Smooth muscle cell (in vitro differentiated cells): ENCODE results near the gene GABRB3. TPM values are rescaled to one million over a fixed set of nuclear protein-coding genes. Genes with fewer than 3 reads are reported as not detected.

Source experiments
- DNase-seq: peaks from one replicate; lab custom pipeline; 2025; ENCODE audit not compliant: unreplicated experiment; lab: John Stamatoyannopoulos, UW
- H2AFZ ChIP-seq: fragments of 200-600 bp; sonication (generic); 2 replicates; pipeline ENCODE4 v1.6.0; 2016; ENCODE audit warnings: antibody characterized with exemption, low read depth, mild to moderate bottlenecking
- H3F3A ChIP-seq: fragments of 200-600 bp; sonication (generic); 2 replicates; pipeline ENCODE4 v1.6.0; 2017; ENCODE audit warnings: antibody characterized with exemption, low read depth
- H3K27ac ChIP-seq: fragments of 200-600 bp; sonication (generic); 2 replicates; pipeline ENCODE4 v1.5.1; 2016; ENCODE audit warnings: low read depth, mild to moderate bottlenecking
- H3K27me3 ChIP-seq: fragments of 200-600 bp; sonication (generic); 2 replicates; pipeline ENCODE4 v1.6.1; 2016; ENCODE audit warnings: low read depth, mild to moderate bottlenecking
- H3K36me3 ChIP-seq: fragments of 200-600 bp; sonication (generic); 2 replicates; pipeline ENCODE4 v1.5.1; 2016; ENCODE audit warnings: low read depth
- H3K4me1 ChIP-seq: fragments of 200-600 bp; sonication (generic); 2 replicates; pipeline ENCODE4 v1.5.1; 2016; ENCODE audit warnings: low read depth
- H3K4me2 ChIP-seq: fragments of 200-600 bp; sonication (generic); 2 replicates; pipeline ENCODE4 v1.6.0; 2016; ENCODE audit warnings: mild to moderate bottlenecking
- H3K4me3 ChIP-seq: fragments of 200-600 bp; sonication (generic); 2 replicates; pipeline ENCODE4 v1.5.1; 2016; ENCODE audit warnings: mild to moderate bottlenecking
- H3K79me2 ChIP-seq: fragments of 200-600 bp; sonication (generic); 2 replicates; pipeline ENCODE4 v1.6.0; 2016; ENCODE audit warnings: low read depth, mild to moderate bottlenecking
- H3K9ac ChIP-seq: fragments of 200-600 bp; sonication (generic); 2 replicates; pipeline ENCODE4 v1.6.0; 2016; ENCODE audit warnings: low read depth
- H3K9me3 ChIP-seq: fragments of 200-600 bp; sonication (generic); replicated peaks from 2 replicates; pipeline ENCODE4 v1.5.1; 2016; ENCODE audit warnings: low read depth
- H4K20me1 ChIP-seq: fragments of 200-600 bp; sonication (generic); 2 replicates; pipeline ENCODE4 v1.6.0; 2016; ENCODE audit warnings: low read depth
- WGBS: methylation state at CpG from one replicate; pipeline ENCODE4 v1.1.7; 2016; ENCODE audit warnings: low lambda C conversion rate; 5-methylcytosine and 5-hydroxymethylcytosine counted together
- polyA plus RNA-seq: library from polyadenylated mRNA; unstranded; fragments of >200 nt; fragmentation: Nextera tagmentation; extraction: Ambion mirVana; gene quantifications from 2 replicates; pipeline ENCODE4 v1.2.1, GENCODE V29; 2016
- total RNA-seq: library from RNA; depleted of rRNA; stranded (reverse); fragments of >200 nt; gene quantifications from 2 replicates; pipeline ENCODE4 v1.2.3, GENCODE V29; 2014
- TF ChIP-seq, protein P1 (sequence below): fragments of 200-600 bp; sonication (generic); IDR thresholded peaks from 2 replicates; pipeline ENCODE4 v1.5.1; 2017; ENCODE audit warnings: borderline replicate concordance, mild to moderate bottlenecking, antibody characterized with exemption; ENCODE audit not compliant: insufficient read depth, poor library complexity, severe bottlenecking

Gene GABRB3
- total and polyA plus RNA-seq, 2 experiments from 2014 or later: 0.57 to 4.9 TPM

DNA sequence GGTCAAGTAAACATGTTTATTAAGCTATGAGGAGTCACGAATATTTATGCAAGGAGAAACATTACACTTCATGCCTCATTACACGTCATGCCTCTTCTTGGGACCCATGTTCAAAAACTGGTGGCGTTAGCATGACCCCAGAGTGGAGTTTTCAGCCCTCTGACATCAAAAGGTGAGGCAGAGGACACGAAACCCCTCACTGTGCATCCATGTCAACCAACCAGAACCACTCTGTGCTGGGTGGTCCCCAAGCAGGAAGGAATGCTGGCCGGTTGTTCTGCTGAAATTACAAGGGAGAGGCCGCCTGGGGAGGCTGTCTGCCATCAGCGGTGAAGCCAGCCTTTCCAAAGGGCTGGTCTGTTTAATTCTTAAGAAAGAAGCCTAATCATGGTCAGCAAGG lies 83.4 kb downstream of the GABRB3 start:
- Histone ChIP-seq H3K36me3 (no peaks in the 10 kb centered on the region), H2AFZ (no peak overlapping the region), H3K9me3 (no peaks in the 10 kb centered on the region), H3K4me1 (peaks cover 18% of the 10 kb centered on the region), H3K9ac (no peak overlapping the region), H3K27ac (no peak overlapping the region), H3K4me2 (no peak overlapping the region), H3F3A (no peaks in the 10 kb centered on the region), H3K27me3 (no peaks in the 10 kb centered on the region), H3K79me2 (no peaks in the 10 kb centered on the region), H3K4me3 (no peak overlapping the region), H4K20me1 (no peaks in the 10 kb centered on the region)
- 86% methylated on average over 7 of the region's 7 CpGs for WGBS
- TF ChIP-seq, protein P1, sequence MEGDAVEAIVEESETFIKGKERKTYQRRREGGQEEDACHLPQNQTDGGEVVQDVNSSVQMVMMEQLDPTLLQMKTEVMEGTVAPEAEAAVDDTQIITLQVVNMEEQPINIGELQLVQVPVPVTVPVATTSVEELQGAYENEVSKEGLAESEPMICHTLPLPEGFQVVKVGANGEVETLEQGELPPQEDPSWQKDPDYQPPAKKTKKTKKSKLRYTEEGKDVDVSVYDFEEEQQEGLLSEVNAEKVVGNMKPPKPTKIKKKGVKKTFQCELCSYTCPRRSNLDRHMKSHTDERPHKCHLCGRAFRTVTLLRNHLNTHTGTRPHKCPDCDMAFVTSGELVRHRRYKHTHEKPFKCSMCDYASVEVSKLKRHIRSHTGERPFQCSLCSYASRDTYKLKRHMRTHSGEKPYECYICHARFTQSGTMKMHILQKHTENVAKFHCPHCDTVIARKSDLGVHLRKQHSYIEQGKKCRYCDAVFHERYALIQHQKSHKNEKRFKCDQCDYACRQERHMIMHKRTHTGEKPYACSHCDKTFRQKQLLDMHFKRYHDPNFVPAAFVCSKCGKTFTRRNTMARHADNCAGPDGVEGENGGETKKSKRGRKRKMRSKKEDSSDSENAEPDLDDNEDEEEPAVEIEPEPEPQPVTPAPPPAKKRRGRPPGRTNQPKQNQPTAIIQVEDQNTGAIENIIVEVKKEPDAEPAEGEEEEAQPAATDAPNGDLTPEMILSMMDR: no peak
- DNase-seq: no peak

DNA sequence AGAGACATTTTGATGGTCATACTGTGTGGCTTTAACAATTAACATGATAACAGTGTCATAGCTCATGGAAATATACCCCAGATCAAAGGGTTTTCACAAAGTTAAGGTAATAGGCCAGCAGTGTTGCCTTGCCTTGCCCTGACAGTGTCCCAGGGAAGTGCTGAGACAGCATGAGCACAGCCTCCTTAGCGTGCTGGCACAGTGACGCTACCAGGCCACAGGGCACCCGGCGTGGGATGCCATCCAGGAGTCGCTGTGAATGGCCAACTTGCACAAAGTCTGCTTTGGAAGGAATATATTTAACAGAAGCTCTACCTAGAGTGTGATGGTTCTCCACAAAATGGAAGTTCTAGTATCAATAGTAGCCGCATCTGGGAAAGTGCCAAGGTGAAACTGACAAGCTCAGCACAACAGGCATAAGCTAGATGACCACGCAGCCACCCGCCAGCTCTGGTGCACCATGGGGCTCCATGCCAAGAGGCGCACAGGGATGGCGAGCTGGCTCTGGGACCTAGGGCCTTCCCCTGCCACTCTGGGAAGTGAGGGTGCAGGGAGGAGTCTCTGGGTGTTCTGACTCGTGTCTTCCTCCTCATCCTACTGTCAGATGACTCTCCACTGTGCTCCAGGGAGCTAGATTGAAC lies 86.2 kb downstream of the GABRB3 start:
- Histone ChIP-seq H3K9me3 (no peaks in the 10 kb centered on the region), H3K4me1 (peaks cover 19% of the 10 kb centered on the region), H3K36me3 (no peaks in the 10 kb centered on the region), H3K79me2 (no peaks in the 10 kb centered on the region), H4K20me1 (no peaks in the 10 kb centered on the region), H3K27ac (no peak overlapping the region), H3K4me2 (no peak overlapping the region), H2AFZ (no peak overlapping the region), H3K9ac (no peak overlapping the region), H3K4me3 (no peak overlapping the region), H3F3A (no peaks in the 10 kb centered on the region), H3K27me3 (no peaks in the 10 kb centered on the region)
- WGBS: 96% methylated on average over 11 of the region's 11 CpGs
- TF ChIP-seq, protein P1: no peak
- DNase-seq: no peak

DNA sequence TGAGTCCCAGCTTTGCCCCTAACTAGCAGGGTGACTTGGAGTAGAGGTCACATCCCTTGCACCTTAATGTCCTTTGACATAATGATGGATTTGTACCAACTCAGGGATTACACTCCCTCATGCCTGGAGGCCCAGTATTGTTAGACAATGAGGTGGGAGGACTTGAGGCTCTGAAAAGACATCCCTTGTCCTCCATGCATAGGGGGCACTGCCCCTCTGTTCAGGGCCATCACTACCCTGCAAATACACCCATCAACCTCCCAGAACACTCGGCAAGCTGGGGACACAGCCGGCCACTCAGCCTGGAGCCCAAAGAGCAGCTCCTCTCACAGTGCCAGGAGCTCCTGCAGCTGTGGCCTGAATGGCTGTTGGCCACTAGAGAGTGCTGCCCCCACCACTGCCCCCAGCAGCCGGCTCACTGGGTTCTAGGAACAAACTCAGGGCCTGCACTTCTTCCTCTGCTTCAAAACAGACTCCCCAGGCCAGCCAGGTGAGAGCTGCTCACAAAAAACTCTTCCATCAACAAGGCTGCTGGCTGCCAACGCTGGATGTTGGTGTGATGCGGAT lies 90.2 kb downstream of the GABRB3 start:
- Histone ChIP-seq H2AFZ (no peak overlapping the region), H3K4me1 (peaks cover 17% of the 10 kb centered on the region), H3K9me3 (no peaks in the 10 kb centered on the region), H3K27me3 (no peaks in the 10 kb centered on the region), H3K27ac (no peak overlapping the region), H4K20me1 (no peaks in the 10 kb centered on the region), H3K36me3 (no peaks in the 10 kb centered on the region), H3K9ac (no peak overlapping the region), H3K4me2 (no peak overlapping the region), H3F3A (no peaks in the 10 kb centered on the region), H3K4me3 (no peak overlapping the region), H3K79me2 (no peaks in the 10 kb centered on the region)
- DNase-seq: no peak
- WGBS: 81% methylated on average over 5 of the region's 5 CpGs
- TF ChIP-seq, protein P1: no peak

DNA sequence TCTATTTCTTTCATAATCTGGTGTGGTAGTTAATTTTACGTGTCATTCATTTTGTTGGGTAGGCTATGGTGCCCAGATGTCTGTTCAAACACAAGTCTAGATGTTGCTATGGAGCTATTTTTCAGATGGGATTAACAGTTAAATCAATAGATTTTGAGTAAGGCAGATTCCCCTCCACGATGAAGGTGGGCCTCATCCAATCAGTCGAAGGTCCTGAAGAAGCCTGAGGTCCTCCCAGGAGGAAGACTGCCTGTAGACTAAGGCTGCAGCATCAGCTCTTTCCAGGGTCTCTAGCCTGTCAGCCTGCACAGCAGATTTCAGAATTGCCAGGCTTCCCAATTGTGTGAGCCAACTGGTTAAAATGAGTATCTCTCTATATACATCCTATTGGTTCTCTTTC lies 92.9 kb downstream of the GABRB3 start:
- Histone ChIP-seq H3K4me3 (no peak overlapping the region), H3K79me2 (no peaks in the 10 kb centered on the region), H2AFZ (no peak overlapping the region), H4K20me1 (no peaks in the 10 kb centered on the region), H3K4me2 (no peak overlapping the region), H3K36me3 (no peaks in the 10 kb centered on the region), H3K9ac (no peak overlapping the region), H3K4me1 (peaks cover 17% of the 10 kb centered on the region), H3F3A (no peaks in the 10 kb centered on the region), H3K9me3 (no peaks in the 10 kb centered on the region), H3K27ac (no peak overlapping the region), H3K27me3 (no peaks in the 10 kb centered on the region)
- DNase-seq: no peak
- TF ChIP-seq, protein P1: no peak
- 98% methylated on average over 3 of the region's 3 CpGs for WGBS
